Adrenal gland (tissue), 5 donors: ENCODE results near the gene GEMIN8.

Experiments
- POLR2A ChIP-seq, 2 donors: fragments of 450-650 bp; IDR thresholded peaks; one replicate each; pipeline ENCODE4 v1.6.1; 2017; ENCODE audit warnings: antibody characterized with exemption in 2 of 2, mild to moderate bottlenecking in 2 of 2, moderate library complexity in 1 of 2
- TF ChIP-seq, protein P1 (sequence below), 6 experiments: fragments of 450-650 bp in 4 of 6; fragments of 200-600 bp in 2 of 6; sonication (generic) in 1 of 6; IDR thresholded peaks; 1 replicate in 5 of 6; 2 replicates in 1 of 6; pipeline versions ENCODE4 v1.5.1 to v1.8.0; 2016 to 2021; ENCODE audit warnings: antibody characterized with exemption in 6 of 6, mild to moderate bottlenecking in 2 of 6, moderate library complexity in 1 of 6
- donor health status: DM: no; HTN: no; CAD: no.

DNA sequence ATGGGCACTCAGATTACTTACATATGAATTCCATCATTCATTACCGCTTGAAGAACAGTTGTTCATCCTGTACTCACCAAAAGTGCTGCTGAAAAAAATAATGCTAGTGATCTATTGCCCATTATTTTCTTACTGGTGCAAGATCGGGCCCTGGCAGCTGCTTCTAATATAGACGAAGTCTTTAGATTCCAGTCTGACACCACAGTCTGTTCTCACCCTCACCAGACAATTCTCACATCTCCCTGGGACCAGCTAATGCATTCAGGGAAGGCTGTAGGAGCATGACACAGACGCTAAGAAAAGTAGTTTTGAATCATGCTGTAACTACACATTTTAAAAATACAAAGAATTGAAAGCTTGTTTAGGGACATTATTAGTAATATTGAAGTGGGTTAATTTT is 13.8 kb downstream of the GEMIN8 start:
- TF ChIP-seq, protein P1, sequence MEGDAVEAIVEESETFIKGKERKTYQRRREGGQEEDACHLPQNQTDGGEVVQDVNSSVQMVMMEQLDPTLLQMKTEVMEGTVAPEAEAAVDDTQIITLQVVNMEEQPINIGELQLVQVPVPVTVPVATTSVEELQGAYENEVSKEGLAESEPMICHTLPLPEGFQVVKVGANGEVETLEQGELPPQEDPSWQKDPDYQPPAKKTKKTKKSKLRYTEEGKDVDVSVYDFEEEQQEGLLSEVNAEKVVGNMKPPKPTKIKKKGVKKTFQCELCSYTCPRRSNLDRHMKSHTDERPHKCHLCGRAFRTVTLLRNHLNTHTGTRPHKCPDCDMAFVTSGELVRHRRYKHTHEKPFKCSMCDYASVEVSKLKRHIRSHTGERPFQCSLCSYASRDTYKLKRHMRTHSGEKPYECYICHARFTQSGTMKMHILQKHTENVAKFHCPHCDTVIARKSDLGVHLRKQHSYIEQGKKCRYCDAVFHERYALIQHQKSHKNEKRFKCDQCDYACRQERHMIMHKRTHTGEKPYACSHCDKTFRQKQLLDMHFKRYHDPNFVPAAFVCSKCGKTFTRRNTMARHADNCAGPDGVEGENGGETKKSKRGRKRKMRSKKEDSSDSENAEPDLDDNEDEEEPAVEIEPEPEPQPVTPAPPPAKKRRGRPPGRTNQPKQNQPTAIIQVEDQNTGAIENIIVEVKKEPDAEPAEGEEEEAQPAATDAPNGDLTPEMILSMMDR (IDR thresholded peaks at IDR 0.05) = no peak
- TF ChIP-seq POLR2A (IDR thresholded peaks at IDR 0.05) = no peak
